NK-92 (cell line): ENCODE measurements around the gene CSNK1A1.
"Not testable (repeated sequence)": the region's sequence is repeated elsewhere in the genome, so short reads cannot be mapped to it uniquely, and the experiment has no call there.

ENCODE experiments used
- DNase-seq: peaks from one replicate; lab custom pipeline; 2025; ENCODE audit not compliant: unreplicated experiment; lab: John Stamatoyannopoulos, UW

The CSNK1A1 gene

GRCh38 chr5:149551227-149552037 is at the start of gene CSNK1A1:
Gene CSNK1A1 (minus strand): TSS chr5:149551439. CDS start chr5:149550964, 475 bp downstream.
- peak; percentile 86 for DNase-seq

DNA sequence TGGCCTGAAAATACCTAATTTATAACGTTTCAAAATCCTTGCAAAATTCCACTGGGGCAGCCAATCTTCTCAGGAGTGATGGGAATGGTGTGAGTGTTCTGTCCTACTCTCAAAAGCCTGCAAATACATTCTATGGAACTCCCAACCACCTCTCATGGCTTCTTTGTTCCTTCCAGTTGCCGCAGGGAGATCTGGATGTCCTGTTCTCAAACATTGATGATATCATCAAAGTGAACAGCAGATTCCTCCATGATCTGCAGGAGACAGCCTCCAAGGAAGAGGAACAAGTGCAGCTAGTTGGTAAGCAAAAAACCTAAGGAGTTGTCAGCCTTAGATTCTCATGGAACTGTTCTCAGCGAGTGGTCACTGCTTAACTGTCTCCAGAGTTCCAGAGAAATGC is 49.7 kb upstream of the CSNK1A1 start:
- DNase-seq = no peak

DNA sequence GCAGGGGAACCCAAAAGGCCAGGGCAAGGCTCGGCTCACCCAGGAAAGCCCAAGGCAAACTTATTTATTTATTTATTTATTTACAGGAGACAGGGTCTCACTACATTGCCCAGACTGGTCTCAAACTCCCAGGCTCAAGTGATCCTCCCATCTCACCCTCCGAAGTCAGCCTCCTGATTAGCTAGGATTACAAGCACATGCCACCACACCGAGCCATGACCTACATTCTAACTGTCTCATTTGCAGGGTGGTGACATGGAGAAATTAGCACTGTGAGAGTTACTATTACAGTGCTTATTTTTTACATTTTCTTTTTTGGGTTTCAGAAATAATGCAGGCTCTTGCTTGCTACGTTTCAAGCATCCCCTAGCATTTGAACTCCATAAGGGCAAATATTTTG is 48.1 kb upstream of the CSNK1A1 start:
- no peak for DNase-seq

DNA sequence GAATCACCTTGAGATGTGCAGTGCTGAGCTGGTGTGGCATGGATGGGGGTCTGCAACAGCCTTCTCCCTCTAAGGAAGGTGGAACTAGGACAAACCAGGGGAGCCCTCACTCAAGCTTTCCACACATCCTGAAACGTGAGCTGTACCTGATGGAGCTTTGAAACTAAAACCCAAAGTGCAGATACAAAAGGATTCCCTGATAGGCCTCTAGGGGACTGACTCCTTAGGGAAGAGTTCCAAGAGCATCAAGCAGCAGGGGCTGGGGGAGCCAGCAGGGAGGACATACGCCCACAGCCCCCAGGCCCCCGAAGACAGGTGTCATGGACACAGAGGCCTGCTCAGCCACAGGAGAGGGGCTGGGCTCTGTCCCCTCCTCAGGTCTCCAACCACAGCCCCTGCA is 47.7 kb upstream of the CSNK1A1 start:
- DNase-seq = no peak

DNA sequence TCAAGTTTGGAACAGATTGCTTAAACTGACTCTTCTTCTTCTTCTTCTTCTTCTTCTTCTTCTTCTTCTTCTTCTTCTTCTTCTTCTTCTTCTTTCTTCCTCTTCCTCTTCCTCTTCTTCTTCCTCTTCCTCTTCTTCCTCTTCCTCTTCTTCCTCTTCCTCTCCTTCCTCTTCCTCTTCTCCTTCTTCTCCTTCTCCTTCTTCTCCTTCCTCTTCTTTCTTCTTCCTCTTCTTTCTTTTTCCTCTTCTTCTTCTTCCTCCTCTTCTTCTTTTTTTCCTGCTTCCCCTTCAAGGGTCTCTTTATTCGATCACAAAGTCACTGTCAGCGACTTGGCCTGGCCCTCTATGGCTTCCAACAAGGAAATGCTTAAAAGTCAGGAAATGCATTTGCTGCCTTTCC is 47.0 kb upstream of the CSNK1A1 start:
- not testable (repeated sequence) for DNase-seq

DNA sequence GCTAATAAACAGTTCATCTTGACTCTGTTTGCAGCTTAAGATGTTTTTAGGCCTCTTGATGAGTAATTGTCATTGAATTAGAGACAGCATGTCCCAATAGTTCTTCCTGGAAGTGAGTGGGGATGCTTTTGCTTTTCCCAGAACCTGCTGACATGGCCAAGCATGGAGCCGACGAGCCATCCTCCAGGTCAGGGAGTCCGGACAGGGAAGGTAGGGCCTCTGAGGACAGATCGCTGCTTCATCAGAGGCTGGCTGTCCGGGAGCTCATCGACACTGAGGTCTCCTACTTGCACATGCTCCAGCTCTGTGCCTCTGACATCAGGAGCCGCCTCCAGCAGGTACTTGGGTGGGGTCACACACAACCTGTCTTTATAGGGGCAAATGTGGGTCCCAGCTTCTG is 46.4 kb upstream of the CSNK1A1 start:
- no peak for DNase-seq

DNA sequence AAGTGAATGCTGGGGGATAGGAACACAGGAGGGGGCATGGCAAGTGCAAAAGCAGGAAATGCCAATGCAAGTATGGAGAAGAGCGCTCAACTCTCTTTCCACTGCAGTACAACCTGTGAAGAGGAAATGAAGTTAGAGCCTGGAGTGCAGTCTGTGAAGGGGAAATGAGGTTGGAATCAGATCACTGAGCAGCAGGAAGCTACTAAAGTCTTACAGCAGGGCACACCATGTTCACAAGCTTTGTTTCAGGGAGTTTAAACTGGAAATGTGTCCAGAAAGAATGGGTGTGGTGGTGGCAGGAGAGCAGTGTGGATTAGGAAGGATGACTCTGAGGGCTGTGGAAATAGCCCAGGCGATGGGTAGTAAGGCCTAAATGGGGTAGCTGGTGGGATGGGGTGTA is 45.5 kb upstream of the CSNK1A1 start:
- DNase-seq = no peak

DNA sequence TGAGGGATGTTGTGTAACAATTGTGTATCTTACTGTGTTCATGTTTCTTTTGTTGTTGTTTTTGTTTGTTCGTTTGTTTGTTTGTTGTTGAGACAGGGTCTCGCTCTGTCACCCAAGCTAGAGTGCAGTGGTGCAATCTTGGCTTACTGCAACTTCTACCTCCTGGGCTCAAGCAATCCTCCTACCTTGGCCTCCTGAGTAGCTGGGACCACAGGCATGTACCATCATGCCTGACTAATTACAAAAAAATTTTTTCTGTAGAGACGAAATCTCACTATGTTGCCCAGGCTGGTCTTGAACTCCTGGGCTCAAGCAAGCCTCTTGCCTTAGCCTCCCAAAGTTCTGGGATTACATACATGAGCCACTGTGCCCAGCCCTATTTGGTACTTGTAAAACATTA is 43.9 kb upstream of the CSNK1A1 start:
- not testable (repeated sequence) for DNase-seq

- no peak for DNase-seq
Observed at GRCh38 chr5:149594206-149594895, 43.1 kb upstream of the CSNK1A1 start.

DNA sequence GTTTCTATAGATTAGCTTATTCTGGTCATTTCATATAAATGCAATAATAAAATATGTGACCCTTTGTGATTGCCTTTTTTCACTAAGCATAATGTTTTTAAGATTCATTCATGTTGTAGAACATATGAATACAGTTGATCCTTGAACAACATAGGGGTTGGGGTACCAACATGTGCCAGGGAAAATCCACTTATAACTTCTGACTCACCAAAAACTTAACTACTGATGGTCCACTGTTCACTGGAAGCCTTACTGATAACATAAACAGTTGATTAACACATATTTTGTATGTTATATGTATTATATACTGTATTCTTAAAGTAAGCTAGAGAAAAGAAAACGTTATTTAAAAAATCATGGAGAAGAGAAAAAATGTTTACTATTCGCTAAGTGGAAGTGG is 42.1 kb upstream of the CSNK1A1 start:
- no peak for DNase-seq

DNA sequence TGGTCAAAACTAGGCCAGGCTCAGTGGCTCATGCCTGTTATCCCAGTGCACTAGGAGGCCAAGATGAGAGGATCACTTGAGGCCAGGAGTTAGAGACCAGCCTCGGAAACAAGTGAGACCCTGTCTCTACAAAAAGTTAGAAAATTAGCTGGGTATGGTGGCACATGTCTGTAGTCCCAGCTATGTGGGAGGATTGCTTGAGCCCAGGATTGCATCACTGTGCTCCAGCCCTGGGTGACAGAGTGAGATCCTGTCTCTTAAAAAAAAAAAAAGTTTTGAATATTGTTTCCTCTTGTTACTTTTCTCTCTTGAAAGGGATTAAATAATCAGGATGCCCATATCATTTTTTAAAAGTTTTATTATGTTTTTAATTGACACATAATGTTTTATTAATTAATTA is 37.7 kb upstream of the CSNK1A1 start:
- no peak for DNase-seq

DNA sequence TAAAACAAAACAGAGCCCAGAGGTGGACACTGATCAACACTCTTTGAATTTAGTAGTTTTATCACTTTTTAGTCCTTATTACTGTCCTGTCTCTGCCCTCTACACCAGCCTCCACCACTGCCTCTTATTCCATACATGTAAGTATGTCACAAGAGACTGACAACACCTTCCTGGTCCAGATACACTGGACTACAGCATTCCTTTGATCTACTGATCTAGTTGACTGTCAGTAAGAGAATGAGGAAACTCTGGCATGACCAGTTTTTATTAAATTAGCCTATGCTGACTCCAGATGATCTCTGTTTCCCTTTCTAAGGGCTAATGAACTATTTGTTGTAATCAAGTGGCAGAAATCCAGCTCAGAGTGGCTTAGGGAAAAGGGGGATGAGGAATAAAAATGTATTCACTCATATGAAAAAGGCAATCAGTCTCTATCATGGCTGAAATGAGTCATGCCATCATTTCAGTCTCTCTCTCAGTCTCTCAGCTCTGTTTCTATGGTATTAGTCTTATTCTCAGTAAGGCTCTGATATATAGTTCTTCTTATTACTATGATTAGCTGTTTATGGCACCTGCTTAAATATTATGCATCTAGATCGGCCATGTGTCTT is 35.6 kb upstream of the CSNK1A1 start:
- no peak for DNase-seq

- DNase-seq = no peak
Observed at GRCh38 chr5:149585910-149586309, 34.7 kb upstream of the CSNK1A1 start.

- no peak for DNase-seq
Observed at GRCh38 chr5:149584121-149584520, 32.9 kb upstream of the CSNK1A1 start.

DNA sequence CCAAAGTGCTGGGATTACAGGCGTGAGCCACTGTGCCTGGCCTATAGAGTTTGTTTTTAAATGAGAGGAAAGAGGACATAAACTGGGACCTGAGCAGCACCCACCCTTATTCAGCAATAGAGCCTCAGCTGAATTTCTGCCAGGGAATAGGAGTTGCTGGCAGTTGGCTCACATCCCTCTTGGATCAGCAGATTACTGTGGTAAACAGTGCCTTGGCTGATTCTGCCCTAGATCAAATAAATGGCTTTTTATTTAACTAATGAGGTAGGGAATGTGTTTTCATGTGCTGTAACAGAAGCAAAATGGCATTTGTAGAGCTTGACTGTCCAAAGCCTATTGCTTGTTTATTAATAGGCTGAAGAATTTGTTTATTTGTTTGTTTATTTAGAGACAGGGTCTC is 32.2 kb upstream of the CSNK1A1 start:
- DNase-seq = no peak

- no peak for DNase-seq
Observed at GRCh38 chr5:149581931-149582768, 30.9 kb upstream of the CSNK1A1 start.

DNA sequence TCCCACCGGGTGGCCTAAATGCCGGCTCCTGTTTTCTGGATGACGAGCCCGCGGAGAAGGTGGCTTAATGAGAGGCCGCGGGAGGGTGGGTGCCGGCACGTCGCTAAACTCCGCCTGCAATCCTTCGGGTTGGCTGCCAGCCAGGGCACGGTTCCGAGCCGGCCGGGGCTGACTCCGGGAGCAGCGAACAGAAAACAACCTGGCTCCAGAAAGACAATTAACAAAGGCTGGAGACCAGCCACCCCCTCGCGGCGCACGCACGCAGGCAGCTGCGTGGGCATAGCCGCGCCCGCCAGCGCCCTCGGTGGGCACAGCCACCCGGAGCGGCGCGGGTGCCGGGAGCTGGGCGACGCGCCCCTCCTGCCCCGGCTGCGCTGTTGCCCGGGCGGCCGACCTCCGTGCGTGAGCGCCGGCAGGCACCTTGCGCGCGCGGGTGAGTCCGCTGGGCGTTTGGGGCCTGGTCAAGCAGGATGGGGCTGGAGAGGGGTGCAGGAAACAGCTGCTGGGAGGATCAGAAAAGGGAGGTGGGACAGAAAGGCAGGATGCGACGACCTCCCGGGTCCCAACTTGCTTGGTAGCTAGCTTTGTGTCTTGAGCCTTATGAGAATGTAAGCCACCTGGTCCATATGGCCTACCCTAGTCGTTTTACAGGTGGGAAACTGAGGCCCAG is 30.1 kb upstream of the CSNK1A1 start, which contains the start of gene ARHGEF37:
Gene ARHGEF37, plus strand, starts transcription at position 307 of the 670 bp plus-strand sequence. CDS start 16,272 bp downstream, outside the sequence.
- DNase-seq = no peak

GRCh38 chr5:149580808-149581191 is 29.6 kb upstream of the CSNK1A1 start:
- no peak for DNase-seq

- no peak for DNase-seq
Observed at GRCh38 chr5:149578896-149579295, 27.7 kb upstream of the CSNK1A1 start.

DNA sequence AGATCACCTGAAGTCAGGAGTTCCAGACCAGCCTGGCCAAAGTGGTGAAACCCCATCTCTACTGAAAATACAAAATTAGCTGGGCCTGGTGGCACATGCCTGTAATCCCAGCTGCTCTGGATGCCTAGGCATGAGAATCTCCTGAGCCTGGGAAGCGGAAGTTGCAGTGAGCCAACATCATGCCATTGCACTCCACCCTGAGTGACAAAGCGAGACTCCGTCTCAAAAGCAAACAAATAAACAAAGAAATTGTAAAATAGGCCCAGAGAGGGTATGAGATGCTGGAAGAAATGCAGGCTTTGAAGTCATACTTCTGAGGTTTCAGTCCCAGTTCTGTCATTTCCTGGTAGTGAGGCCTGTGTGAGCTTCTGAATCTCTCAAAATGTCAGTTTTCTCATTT is 24.8 kb upstream of the CSNK1A1 start:
- DNase-seq = no peak

GRCh38 chr5:149575131-149575530 is 23.9 kb upstream of the CSNK1A1 start:
- DNase-seq = no peak
